Measurements from ENCODE around the gene AIP. TPM values are rescaled to one million over a fixed set of nuclear protein-coding genes. Genes with fewer than 3 reads are reported as not detected.

The AIP gene
- 32.4 and 47.6 TPM in 2 replicates for total RNA-seq (ENCODE audit: low replicate concordance)
- long read RNA-seq, transcript AIP-201 (6 exons, 1,221 nt), result major isoform, 44 of 45 reads
- long read RNA-seq, partial matches to known transcripts, result 1 of 45 reads
- long read RNA-seq, other reads (novel, unspliced or antisense), result 0 of 45 reads

GRCh38 chr11:67482827-67483798 is at the start of gene AIP:
AIP (plus strand) TSS chr11:67483026; CDS start chr11:67483159, 133 bp downstream.
- peak; percentile 46 for TF ChIP-seq CTCF (conservative IDR thresholded peaks at IDR 0.05)
- peak within 1 kb of the TSS; percentile 92 for H3K27ac Mint-ChIP-seq
- peaks cover 3% of the 10 kb centered on the region for H3K27me3 Mint-ChIP-seq
- peak within 1 kb of the TSS; percentile 96 for H3K4me3 Mint-ChIP-seq
- peak; percentile 97 for DNase-seq (ENCODE audit: extremely low spot score, unreplicated experiment)
- no peaks in the 10 kb centered on the region for H3K9me3 Mint-ChIP-seq
- H3K4me1 Mint-ChIP-seq (ENCODE audit: unreplicated experiment), result peaks cover 31% of the 10 kb centered on the region
- peaks cover 9% of the 10 kb centered on the region for H3K36me3 Mint-ChIP-seq

GRCh38 chr11:67433536-67434394 is 49.1 kb upstream of the AIP start:
- no peaks in the 10 kb centered on the region for H3K36me3 Mint-ChIP-seq
- no peak overlapping the region for H3K4me3 Mint-ChIP-seq
- no peaks in the 10 kb centered on the region for H3K9me3 Mint-ChIP-seq
- no peak for TF ChIP-seq CTCF (conservative IDR thresholded peaks at IDR 0.05)
- H3K27me3 Mint-ChIP-seq, result no peaks in the 10 kb centered on the region
- DNase-seq (ENCODE audit: extremely low spot score, unreplicated experiment), result no peak
- H3K27ac Mint-ChIP-seq, result no peak overlapping the region
- H3K4me1 Mint-ChIP-seq (ENCODE audit: unreplicated experiment), result no peaks in the 10 kb centered on the region

- no peaks in the 10 kb centered on the region for H3K27me3 Mint-ChIP-seq
- TF ChIP-seq CTCF (conservative IDR thresholded peaks at IDR 0.05), result no peak
These were observed 48.4 kb upstream of the AIP start for GRCh38 chr11:67434395-67434881.

GRCh38 chr11:67435031-67435726 is 47.6 kb upstream of the AIP start:
- Mint-ChIP-seq H3K36me3 (no peaks in the 10 kb centered on the region), H3K9me3 (no peaks in the 10 kb centered on the region), H3K27ac (no peak overlapping the region), H3K27me3 (no peaks in the 10 kb centered on the region), H3K4me3 (no peak overlapping the region), H3K4me1 (ENCODE audit: unreplicated experiment) (no peaks in the 10 kb centered on the region)
- no peak for TF ChIP-seq CTCF (conservative IDR thresholded peaks at IDR 0.05)
- no peak for DNase-seq (ENCODE audit: extremely low spot score, unreplicated experiment)

More at GRCh38 chr11:67434395-67434881, 48.4 kb upstream of the AIP start:
- Mint-ChIP-seq H3K27ac (no peak overlapping the region), H3K36me3 (no peaks in the 10 kb centered on the region), H3K4me1 (ENCODE audit: unreplicated experiment) (no peaks in the 10 kb centered on the region), H3K9me3 (no peaks in the 10 kb centered on the region), H3K4me3 (no peak overlapping the region)
- no peak for DNase-seq (ENCODE audit: extremely low spot score, unreplicated experiment)
